GM21367 (cell line): ENCODE data around the gene GGA2.

Experiments
- ATAC-seq: cut with Tn5 transposase; IDR thresholded peaks from one replicate; pipeline ENCODE4 v1.9.1; 2021; ENCODE audit not compliant: unreplicated experiment

The GGA2 gene

GRCh38 chr16:23505671-23506605 lies 4.4 kb downstream of the GGA2 start:
- ATAC-seq: no peak

- ATAC-seq: peak; percentile 6
Measured at GRCh38 chr16:23505180-23505665, 5.1 kb downstream of the GGA2 start.

- ATAC-seq: peak; percentile 57
Measured at GRCh38 chr16:23504453-23505179, 5.7 kb downstream of the GGA2 start.

- ATAC-seq: no peak
Measured at GRCh38 chr16:23504076-23504452, 6.2 kb downstream of the GGA2 start.

- ATAC-seq: no peak
Measured at GRCh38 chr16:23502466-23502865, 7.8 kb downstream of the GGA2 start.

- no peak for ATAC-seq
Measured at GRCh38 chr16:23501291-23501690, 9.0 kb downstream of the GGA2 start.

GRCh38 chr16:23500862-23501225 lies 9.4 kb downstream of the GGA2 start:
- ATAC-seq: no peak

GRCh38 chr16:23500212-23500861 lies 10.0 kb downstream of the GGA2 start:
- ATAC-seq: no peak

- no peak for ATAC-seq
Measured at GRCh38 chr16:23499801-23500200, 10.5 kb downstream of the GGA2 start.

GRCh38 chr16:23498863-23499262 lies 11.4 kb downstream of the GGA2 start:
- ATAC-seq: no peak

GRCh38 chr16:23497543-23497868 lies 12.8 kb downstream of the GGA2 start:
- no peak for ATAC-seq

- no peak for ATAC-seq
Measured at GRCh38 chr16:23496821-23497542, 13.3 kb downstream of the GGA2 start.

GRCh38 chr16:23495671-23496070 lies 14.6 kb downstream of the GGA2 start:
- ATAC-seq: no peak

- no peak for ATAC-seq
Measured at GRCh38 chr16:23494188-23494587, 16.1 kb downstream of the GGA2 start.

- ATAC-seq: no peak
Measured at GRCh38 chr16:23491490-23492391, 18.6 kb downstream of the GGA2 start.

GRCh38 chr16:23486480-23486879 lies 23.8 kb downstream of the GGA2 start:
- no peak for ATAC-seq

GRCh38 chr16:23485841-23486240 lies 24.5 kb downstream of the GGA2 start:
- no peak for ATAC-seq

GRCh38 chr16:23485257-23485614 lies 25.1 kb downstream of the GGA2 start:
- no peak for ATAC-seq

GRCh38 chr16:23484510-23485256 lies 25.6 kb downstream of the GGA2 start:
- ATAC-seq: no peak
